Fibroblast of peridontal ligament (primary cell): ENCODE data around the gene MGAT2.
"Not testable (repeated sequence)": the region's sequence is repeated elsewhere in the genome, so short reads cannot be mapped to it uniquely, and the experiment has no call there.

Source experiments
- DNase-seq: peaks from one replicate; pipeline ENCODE4 v3.0.0-alpha.2; 2010; ENCODE audit errors: extremely low read depth

MGAT2 gene

GRCh38 chr14:49612251-49612650 lies 8.3 kb upstream of the MGAT2 start:
- DNase-seq, result no peak

DNA sequence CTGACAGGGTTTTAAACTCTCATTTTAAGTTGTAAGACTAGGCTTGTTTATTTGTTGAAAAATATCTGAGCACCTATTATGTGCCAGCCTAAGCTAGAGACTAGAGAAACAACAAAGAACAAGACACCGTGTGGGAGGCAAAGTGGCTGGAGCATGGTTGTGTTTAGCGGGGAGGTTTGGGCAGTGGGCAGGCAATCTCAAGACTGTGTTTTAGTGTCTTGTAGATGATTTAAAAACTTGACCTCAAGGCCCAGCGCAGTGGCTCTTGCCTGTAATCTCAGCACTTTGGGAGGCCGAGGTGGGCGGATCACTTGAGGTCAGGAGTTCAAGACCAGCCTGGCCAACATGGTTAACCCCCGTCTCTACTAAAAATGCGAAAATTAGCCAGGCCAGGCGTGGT lies 7.9 kb upstream of the MGAT2 start:
- no peak for DNase-seq

DNA sequence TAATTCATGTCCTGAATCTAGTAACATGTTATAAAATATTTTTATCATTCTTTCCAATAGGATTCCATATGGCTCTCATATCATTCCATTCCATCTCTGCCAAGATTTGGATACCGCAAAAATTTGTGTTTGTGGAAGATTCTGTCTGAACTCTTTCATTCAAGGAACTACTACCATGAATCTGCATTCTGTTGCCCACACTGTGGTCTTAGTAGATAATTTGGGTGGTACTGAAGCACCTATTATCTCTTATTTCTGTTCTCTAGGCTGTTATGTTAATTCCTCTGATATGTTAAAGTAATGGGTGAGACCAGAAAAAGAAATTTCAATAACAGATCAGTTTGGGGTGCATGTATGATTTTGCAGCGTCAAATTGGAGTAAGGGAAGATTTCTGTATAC lies 6.4 kb upstream of the MGAT2 start:
- DNase-seq, result no peak

GRCh38 chr14:49615776-49616175 lies 4.8 kb upstream of the MGAT2 start:
- DNase-seq, result no peak

DNA sequence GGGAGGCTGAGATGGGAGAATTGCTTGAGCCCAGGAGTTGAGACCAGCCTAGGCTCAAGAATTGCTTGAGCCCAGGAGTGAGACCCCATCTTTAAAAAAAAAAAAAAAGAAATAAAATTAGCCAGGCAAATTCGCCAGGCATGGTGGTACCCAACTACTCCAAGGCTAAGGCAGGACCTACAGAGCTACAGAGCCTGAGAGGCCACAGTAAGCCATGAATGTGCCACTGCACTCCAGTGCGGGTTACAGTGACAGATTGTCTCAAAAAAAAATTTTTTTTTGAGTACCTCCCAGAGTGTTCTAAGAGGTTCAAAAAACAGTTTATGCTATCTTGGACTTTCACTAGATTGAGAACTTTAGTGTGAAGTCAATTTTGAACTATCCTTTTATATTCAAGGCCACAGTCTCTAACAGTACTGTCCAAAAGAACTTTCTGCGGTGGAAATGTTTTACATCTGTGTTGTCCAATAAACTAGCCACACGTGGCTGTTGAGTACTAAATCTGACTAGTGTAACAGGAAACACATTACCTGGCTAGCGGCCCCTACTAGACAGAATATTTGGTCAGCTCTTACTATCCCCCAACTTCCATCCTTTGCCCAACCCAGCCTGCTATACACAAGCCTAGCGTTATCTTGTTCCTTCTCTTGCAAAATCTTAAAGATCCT lies 2.6 kb upstream of the MGAT2 start:
- no peak for DNase-seq

- not testable (repeated sequence) for DNase-seq
Measured at GRCh38 chr14:49619273-49619672, 1.3 kb upstream of the MGAT2 start.

DNA sequence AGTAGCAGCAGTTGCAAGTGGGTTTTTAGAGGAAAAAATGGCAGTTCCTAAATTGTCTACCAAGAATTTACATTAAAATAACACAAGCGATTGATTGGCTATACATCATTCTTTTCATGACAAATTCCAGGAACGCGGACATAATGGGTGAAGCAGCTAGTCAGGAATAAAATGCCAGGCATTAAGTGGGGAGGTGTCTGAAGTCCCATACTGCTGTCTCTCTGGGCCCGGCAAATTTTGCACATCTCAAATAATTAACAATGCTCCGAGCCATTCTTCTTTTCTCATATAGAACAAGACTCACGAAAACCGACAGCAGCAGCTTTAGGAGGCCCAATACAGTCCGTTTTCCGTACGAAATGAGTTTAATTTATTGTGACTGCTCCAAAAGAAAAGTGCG lies 869 bp upstream of the MGAT2 start:
- no peak for DNase-seq

GRCh38 chr14:49621114-49621881 lies 699 bp downstream of the MGAT2 start:
- DNase-seq, result no peak

DNA sequence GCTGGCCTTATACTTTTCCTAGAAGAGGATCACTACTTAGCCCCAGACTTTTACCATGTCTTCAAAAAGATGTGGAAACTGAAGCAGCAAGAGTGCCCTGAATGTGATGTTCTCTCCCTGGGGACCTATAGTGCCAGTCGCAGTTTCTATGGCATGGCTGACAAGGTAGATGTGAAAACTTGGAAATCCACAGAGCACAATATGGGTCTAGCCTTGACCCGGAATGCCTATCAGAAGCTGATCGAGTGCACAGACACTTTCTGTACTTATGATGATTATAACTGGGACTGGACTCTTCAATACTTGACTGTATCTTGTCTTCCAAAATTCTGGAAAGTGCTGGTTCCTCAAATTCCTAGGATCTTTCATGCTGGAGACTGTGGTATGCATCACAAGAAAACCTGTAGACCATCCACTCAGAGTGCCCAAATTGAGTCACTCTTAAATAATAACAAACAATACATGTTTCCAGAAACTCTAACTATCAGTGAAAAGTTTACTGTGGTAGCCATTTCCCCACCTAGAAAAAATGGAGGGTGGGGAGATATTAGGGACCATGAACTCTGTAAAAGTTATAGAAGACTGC lies 1.5 kb downstream of the MGAT2 start:
- no peak for DNase-seq

DNA sequence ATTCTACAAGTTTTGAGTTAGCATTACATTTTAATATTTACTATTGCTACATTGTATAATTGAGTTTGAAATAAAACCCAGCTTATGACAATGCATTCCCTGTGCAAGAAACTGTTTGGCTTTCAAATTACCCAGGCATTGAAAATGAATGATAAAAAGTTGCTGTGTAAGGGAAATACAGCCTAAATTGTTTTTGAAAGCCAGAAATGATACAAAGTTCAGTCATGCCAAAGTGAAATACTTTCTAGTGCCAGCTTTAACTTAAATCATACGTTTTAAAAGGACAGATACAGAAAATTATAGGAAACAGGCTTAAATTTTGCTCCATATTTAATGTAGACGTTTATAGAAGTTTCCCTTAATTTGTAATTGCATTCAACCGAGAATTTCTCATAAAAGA lies 2.8 kb downstream of the MGAT2 start:
- DNase-seq, result peak; percentile 45

DNA sequence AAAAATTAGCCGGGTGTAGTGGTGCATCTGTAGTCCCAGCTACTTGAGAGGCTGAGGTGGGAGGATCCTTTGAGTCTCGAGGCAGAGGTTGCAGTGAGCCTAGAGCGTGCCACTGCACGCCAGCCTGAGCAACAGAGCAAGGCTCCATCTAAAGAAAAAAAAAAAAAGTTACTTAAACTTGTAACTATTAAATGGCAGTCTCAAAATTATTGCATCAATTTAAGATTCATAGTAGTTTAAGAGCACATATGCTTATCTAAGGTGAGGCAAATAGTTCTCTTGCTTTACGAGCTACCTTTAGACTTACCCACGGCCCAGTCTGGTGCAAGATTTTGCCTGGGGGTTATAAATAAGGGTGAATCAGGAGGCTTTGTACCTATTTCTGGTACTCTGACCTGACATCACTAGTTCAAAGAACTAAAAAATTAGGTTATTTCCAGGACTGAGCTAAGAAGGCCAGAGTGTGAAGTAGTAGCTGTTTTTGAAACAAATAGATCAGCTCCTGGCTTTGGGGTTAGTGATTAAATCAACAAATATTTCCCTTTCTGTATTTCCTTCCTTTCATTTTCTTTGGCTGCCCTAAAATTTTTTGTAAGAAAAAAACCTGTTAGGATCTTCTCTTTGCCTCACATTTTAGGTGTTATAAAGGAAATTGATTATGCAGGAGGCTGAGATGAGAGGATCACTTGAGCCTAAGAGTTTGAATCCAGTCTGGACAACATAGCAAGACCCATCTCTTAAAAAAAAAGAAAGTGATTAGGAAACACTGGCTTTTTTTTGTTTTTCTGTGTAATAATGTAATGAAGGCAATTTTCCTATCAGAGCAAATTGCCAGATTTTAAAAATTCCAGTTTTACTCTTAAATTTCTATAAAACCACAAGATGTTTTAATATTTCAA lies 3.6 kb downstream of the MGAT2 start:
- no peak for DNase-seq

DNA sequence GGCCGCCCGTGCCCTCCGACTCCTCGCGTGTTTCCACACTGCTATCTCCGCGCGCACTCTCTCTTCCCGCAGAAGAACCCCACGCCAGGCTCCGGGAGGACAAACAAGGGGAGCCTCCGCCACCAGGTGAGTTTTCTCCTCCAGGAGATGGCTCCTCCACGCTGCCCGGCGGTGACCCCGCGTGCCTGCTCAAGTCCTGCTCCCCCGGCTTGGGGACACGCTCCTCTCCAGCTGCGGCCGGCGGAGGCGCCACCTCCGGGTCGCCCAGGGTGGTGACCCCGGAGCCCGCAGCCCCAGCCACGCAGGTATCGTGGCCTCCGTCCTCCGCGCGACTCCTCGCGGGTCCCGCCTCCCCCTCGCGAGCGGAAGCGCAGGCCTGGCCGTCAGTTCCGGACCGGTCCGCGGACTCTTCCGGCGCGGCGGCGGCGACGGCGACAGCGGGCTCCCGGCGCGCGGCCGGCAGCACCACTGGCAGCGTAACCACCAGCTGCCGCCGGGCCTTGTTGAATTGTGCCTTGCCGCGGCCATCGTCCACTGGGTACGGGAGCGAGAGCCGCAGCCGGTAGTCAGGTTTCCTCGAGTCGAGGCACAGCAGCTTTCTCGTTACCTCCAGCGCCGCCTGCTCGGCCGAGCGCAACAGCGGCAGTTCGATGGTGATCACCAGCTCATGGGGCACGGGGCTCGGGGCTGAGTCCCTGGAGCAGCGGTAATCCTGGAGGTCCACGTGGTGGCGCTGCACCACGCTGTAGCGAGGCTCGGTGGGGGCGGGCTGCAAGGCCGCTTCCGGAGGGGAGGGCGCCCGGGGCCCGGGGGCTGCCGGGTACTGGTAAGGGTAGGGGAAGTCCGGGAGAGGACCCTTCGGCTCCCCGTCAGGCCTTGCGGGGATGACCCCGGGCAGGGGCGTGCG lies 13.3 kb downstream of the MGAT2 start:
- DNase-seq, result peak; percentile 91

GRCh38 chr14:49634547-49635334 lies 14.1 kb downstream of the MGAT2 start, which contains the start of gene DNAAF2:
Gene DNAAF2 (minus strand): TSS chr14:49635244. CDS start chr14:49635149, 95 bp downstream.
- peak; percentile 77 for DNase-seq

GRCh38 chr14:49636866-49637265 lies 16.3 kb downstream of the MGAT2 start:
- no peak for DNase-seq

DNA sequence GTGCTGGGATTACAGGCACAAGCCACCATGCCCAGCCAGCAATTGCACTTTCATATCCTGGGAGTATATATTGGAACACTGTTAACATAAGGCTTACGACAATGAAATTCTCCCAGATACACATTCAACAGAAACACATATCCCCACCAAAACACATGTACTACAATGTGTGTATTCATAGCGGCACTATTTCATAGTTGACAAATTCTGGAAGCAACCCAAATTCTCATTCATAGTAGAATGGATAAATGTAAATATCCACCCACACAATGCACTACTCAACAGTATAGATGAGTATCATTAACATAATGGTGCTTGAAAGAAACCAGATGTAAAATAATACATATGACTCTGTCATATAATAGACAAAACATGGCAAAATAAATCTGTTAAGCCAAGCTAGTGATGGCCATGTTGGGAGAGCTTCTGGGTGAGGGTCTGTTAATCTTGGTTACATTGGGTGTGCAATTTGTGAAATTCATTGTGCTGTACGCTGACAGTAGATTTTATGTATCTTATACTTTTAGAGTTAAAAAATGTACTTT lies 17.0 kb downstream of the MGAT2 start:
- no peak for DNase-seq

DNA sequence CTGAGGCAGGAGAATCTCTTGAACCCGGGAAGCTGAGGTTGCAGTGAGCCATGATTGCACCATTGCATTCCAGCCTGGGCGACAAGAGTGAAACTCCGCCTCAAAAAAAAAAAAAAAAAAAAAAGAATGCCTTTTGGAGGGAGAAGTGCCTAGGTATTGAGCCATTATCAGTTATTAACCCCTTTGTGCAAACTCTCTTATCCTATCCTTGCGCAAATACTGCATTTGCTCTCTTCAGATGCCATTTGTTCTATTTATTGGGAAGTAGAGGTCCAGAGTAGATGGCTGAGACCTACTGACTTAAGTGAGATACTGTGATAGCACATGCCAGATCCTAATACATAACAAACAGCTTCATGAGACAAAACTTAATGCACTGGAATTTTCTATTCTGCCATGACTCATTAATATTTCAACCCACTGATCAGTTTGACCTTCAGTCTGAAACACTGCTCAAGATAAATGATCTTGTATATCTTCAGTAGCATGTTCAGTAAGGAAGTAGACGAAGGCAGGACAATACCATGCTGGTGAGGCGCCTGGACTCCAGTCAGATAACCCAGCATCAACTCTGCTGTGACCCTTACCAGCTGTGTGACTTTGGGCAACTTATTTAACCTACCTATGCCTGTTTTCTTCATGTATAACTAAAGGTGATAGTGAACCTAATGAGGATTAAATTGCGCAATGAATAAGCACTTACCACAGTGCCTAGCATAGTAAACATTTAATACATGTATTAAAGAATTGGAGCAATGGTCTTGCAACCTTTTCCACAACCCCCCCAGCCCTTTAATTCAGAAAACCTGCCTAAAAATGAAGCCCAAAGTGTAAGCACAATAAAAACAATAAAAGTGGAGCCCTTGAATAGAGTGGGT lies 20.2 kb downstream of the MGAT2 start:
- no peak for DNase-seq

GRCh38 chr14:49641697-49642129 lies 21.1 kb downstream of the MGAT2 start:
- DNase-seq, result no peak

- no peak for DNase-seq
Measured at GRCh38 chr14:49642163-49642562, 21.6 kb downstream of the MGAT2 start.

GRCh38 chr14:49653508-49653907 lies 32.9 kb downstream of the MGAT2 start:
- DNase-seq, result no peak
